Breast epithelium (tissue), 4 donors: ENCODE results near the gene METTL9. TPM values are rescaled to one million over a fixed set of nuclear protein-coding genes. Genes with fewer than 3 reads are reported as not detected.

Experiments
- DNase-seq, 2 donors: peaks; one replicate each; pipeline ENCODE4 v3.0.0-alpha.2; 2019; ENCODE audit warnings: low spot score in 2 of 2
- H3K27ac ChIP-seq, 2 donors: fragments of 200-600 bp; sonication (generic) in 1 of 2; one replicate each; pipeline ENCODE4 v1.5.1; 2016 to 2019; ENCODE audit warnings: mild to moderate bottlenecking in 1 of 2
- H3K27me3 ChIP-seq, 2 donors: fragments of 200-600 bp; sonication (generic) in 1 of 2; one replicate each; pipeline versions ENCODE4 v1.5.1 to v1.6.0; 2017 to 2019; ENCODE audit warnings: control low read depth in 1 of 2, mild to moderate bottlenecking in 1 of 2
- H3K36me3 ChIP-seq: fragments of 200-600 bp; one replicate; pipeline ENCODE4 v1.5.1; 2019
- H3K4me1 ChIP-seq, 2 donors: fragments of 200-600 bp; sonication (generic); one replicate each; pipeline ENCODE4 v1.5.1; 2016 to 2019; ENCODE audit warnings: control low read depth in 1 of 2
- H3K4me3 ChIP-seq, 3 donors: fragments of 200-600 bp; sonication (generic); 1 replicate in 2 of 3; 2 replicates in 1 of 3; pipeline ENCODE4 v1.5.1; 2016 to 2019; ENCODE audit warnings: mild to moderate bottlenecking in 3 of 3, moderate library complexity in 2 of 3
- H3K9me3 ChIP-seq, 2 donors: fragments of 200-600 bp; sonication (generic) in 1 of 2; one replicate each; pipeline ENCODE4 v1.5.1; 2016 to 2019; ENCODE audit warnings: control low read depth in 1 of 2
- POLR2A ChIP-seq: fragments of 450-650 bp; IDR thresholded peaks from one replicate; pipeline ENCODE4 v1.6.1; 2016; ENCODE audit warnings: antibody characterized with exemption, mild to moderate bottlenecking, moderate library complexity
- POLR2AphosphoS5 ChIP-seq, 3 donors: sonication (generic); formaldehyde crosslinking; IDR thresholded peaks; one replicate each; pipeline ENCODE4 v1.6.1; 2017; ENCODE audit warnings: antibody characterized with exemption in 3 of 3
- intact Hi-C: fragments of 100-400 bp; cut with DNase I; formaldehyde crosslinking; loops from one replicate; pipeline ENCODE4 v1.15.1; 2023; ENCODE audit warnings: low total_unique reads
- total RNA-seq, 3 donors: library from RNA; depleted of rRNA; stranded (reverse); fragments of >200 nt; gene quantifications; one replicate each; pipeline ENCODE4 v1.1.0, GENCODE V29; 2016
- TF ChIP-seq, protein P1 (sequence below), 3 donors: fragments of 450-650 bp; IDR thresholded peaks; one replicate each; pipeline ENCODE4 v1.5.1; 2016 to 2017; ENCODE audit warnings: antibody characterized with exemption in 3 of 3, mild to moderate bottlenecking in 3 of 3, moderate library complexity in 3 of 3

METTL9 gene
- total RNA-seq, 3 donors from 2014 or later = 121 to 162 (median 136) TPM

DNA sequence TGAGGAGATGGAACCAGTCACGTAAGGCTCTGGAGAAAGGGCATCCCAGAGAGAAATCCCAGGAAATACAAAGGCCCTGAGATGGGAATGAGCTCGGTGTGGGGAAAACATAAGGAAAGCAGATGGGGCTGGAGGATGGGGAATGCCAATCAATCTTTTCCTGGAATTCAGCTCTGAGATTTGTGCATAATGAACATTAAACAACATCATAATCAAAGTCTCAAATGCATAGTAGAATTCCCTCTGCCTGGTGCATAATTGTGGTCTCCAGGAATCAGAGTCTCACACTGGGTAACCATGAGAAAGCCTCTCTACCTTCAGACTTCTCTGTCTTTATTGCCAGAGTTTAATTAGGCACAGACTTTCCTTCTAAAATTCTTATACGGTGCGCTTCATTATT, 95.2 kb downstream of the METTL9 start:
- intact Hi-C loops = no loop called here
- H3K9me3 ChIP-seq = no peaks in the 10 kb centered on the region
- no peak overlapping the region for H3K27ac ChIP-seq

DNA sequence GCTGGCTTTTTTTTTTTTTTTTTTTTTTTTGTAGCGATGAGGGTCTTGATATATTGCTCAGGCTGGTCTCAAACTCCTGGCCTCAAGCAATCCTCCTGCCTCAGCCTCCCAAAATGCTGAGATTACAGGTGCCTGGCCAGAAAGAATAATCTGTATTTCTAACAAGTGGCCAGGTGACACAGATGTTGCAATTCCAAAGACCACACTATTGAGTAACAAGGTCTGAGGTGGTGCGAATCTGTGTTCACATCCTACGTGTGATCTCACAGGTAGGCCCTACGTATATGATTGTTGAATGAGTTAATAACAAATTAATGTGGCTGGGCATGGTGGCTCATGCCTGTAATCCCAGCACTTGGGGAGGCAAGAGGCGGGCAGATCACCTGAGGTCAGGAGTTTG, 97.7 kb downstream of the METTL9 start:
- no peaks in the 10 kb centered on the region for H3K4me1 ChIP-seq
- H3K4me3 ChIP-seq = no peak overlapping the region
- TF ChIP-seq, protein P1, sequence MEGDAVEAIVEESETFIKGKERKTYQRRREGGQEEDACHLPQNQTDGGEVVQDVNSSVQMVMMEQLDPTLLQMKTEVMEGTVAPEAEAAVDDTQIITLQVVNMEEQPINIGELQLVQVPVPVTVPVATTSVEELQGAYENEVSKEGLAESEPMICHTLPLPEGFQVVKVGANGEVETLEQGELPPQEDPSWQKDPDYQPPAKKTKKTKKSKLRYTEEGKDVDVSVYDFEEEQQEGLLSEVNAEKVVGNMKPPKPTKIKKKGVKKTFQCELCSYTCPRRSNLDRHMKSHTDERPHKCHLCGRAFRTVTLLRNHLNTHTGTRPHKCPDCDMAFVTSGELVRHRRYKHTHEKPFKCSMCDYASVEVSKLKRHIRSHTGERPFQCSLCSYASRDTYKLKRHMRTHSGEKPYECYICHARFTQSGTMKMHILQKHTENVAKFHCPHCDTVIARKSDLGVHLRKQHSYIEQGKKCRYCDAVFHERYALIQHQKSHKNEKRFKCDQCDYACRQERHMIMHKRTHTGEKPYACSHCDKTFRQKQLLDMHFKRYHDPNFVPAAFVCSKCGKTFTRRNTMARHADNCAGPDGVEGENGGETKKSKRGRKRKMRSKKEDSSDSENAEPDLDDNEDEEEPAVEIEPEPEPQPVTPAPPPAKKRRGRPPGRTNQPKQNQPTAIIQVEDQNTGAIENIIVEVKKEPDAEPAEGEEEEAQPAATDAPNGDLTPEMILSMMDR (IDR thresholded peaks at IDR 0.05) = no peak
- no peak for TF ChIP-seq POLR2AphosphoS5 (IDR thresholded peaks at IDR 0.05)
- TF ChIP-seq POLR2A = no peak
- DNase-seq = no peak
- no peaks in the 10 kb centered on the region for H3K36me3 ChIP-seq
- H3K9me3 ChIP-seq = no peaks in the 10 kb centered on the region
- H3K27me3 ChIP-seq = no peaks in the 10 kb centered on the region
- H3K27ac ChIP-seq = no peak overlapping the region
- intact Hi-C loops = no loop called here

More for the DNA sequence above, 95.2 kb downstream of the METTL9 start:
- TF ChIP-seq POLR2A = no peak
- TF ChIP-seq, protein P1 (IDR thresholded peaks at IDR 0.05) = no peak
- no peak for TF ChIP-seq POLR2AphosphoS5 (IDR thresholded peaks at IDR 0.05)
- no peak for DNase-seq
- H3K36me3 ChIP-seq = no peaks in the 10 kb centered on the region
- no peaks in the 10 kb centered on the region for H3K4me1 ChIP-seq
- no peak overlapping the region for H3K4me3 ChIP-seq
- no peaks in the 10 kb centered on the region for H3K27me3 ChIP-seq

DNA sequence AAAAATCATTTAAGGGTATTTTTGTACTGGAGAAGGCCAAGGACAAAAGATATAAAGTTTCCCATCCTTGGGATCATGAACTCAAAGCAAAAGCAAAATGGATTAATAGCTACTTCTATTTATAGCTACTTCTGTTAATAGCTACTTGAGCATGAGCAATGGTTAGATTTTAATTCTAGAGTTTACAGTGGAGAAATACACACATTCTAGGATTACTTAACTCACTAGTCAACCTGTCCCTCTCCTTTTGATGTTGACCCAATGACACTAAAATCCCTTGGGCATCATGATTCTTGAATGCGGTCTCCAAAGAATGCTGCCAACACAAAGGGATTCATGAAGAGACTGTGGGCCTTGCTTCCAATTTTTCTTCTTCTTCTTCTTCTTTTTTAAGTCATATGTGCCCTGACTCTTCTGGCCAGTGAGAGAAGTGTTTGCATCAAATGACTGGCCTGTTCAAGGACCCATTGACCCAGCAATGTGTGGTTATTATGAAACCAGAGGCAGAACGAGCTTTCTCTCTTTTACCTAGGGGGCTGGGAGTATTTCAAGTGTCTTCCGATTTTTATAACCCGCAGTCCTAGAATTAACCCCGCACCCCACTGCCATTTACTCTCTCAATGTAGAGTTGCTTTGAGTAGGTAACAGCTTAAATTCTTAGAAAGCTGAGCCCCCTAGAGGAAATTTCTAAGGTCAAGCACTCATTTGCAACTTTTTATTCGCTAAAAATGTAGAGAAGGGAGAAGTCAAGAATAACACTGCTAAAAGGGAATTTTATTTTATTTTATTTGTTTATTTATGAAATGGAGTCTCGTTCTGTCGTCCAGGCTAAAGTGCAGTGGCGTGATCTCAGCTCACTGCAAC, 99.0 kb downstream of the METTL9 start:
- H3K36me3 ChIP-seq = no peaks in the 10 kb centered on the region

DNA sequence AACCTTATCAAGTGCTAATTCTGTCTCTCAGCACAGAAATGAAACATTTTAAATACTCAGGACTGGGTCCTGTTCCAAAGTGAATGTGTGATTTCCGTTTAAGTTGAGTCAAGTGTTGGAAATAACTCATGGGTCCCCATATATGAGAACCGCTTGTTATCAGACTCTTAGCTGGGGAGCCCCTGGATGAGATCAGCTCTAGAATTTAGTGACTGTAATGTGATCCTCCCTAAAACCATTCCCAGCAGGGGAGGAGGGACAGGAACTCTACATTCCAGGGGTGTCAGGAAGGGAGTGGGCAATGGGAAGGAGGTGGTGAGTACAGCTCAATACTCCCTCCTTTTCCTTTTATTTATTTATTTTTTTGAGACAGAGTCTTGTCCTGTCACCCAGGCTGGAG, 101.9 kb downstream of the METTL9 start:
- intact Hi-C loops = no loop called here
- Histone ChIP-seq H3K27me3 (no peaks in the 10 kb centered on the region), H3K9me3 (no peaks in the 10 kb centered on the region), H3K36me3 (no peaks in the 10 kb centered on the region), H3K4me1 (no peaks in the 10 kb centered on the region), H3K27ac (no peak overlapping the region), H3K4me3 (no peak overlapping the region)
- no peak for DNase-seq
- TF ChIP-seq, protein P1 (IDR thresholded peaks at IDR 0.05) = no peak
- TF ChIP-seq POLR2A (no peak), POLR2AphosphoS5 (IDR thresholded peaks at IDR 0.05) (no peak)

More for the DNA sequence above, 99.0 kb downstream of the METTL9 start:
- H3K4me1 ChIP-seq = no peaks in the 10 kb centered on the region
- no peak overlapping the region for H3K4me3 ChIP-seq
- no peaks in the 10 kb centered on the region for H3K27me3 ChIP-seq
- TF ChIP-seq, protein P1 (IDR thresholded peaks at IDR 0.05) = no peak
- no peak for TF ChIP-seq POLR2AphosphoS5 (IDR thresholded peaks at IDR 0.05)
- no peak for TF ChIP-seq POLR2A
- intact Hi-C loops = no loop called here
- H3K9me3 ChIP-seq = no peaks in the 10 kb centered on the region
- H3K27ac ChIP-seq = no peak overlapping the region
- no peak for DNase-seq

DNA sequence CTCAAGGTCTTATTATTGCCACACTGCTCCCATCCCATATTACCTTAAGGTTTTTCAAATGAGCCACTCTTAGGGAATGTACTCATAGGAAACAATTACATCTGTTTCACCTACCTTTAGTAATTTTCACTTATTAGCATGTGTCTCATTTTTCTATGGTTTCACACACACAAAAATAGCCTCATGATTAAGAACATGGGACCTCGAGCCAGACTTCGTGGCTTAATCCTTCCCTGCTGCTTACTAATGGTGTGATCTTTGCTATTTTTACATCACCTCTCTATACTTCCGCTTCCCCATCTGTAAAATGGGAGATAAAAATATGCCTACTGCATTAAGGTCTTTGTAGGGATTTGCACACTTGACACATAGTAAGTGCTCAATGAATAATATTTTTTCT, 102.9 kb downstream of the METTL9 start:
- no peaks in the 10 kb centered on the region for H3K27me3 ChIP-seq
- no peaks in the 10 kb centered on the region for H3K36me3 ChIP-seq
- TF ChIP-seq POLR2A (no peak), POLR2AphosphoS5 (IDR thresholded peaks at IDR 0.05) (no peak)
- TF ChIP-seq, protein P1 (IDR thresholded peaks at IDR 0.05) = no peak
- intact Hi-C loops = no loop called here
- no peaks in the 10 kb centered on the region for H3K9me3 ChIP-seq
- no peak overlapping the region for H3K27ac ChIP-seq
- no peak for DNase-seq
- H3K4me1 ChIP-seq = no peaks in the 10 kb centered on the region
- H3K4me3 ChIP-seq = no peak overlapping the region
